H1 (cell line): ENCODE results near the gene CIZ1. TPM values are rescaled to one million over a fixed set of nuclear protein-coding genes. Genes with fewer than 3 reads are reported as not detected.

ENCODE experiments used
- CTCF ChIA-PET: fragments of 300-600 bp; sonication (Branson Sonifier 250); formaldehyde crosslinking; loops from one replicate; lab custom pipeline; 2021; ENCODE audit not compliant: partially characterized antibody; lab: Charles Lee
- POLR2A ChIA-PET: fragments of 300-600 bp; sonication (Branson Sonifier 250); formaldehyde crosslinking; loops from one replicate; lab custom pipeline; 2021; ENCODE audit warnings: inconsistent platforms; ENCODE audit not compliant: partially characterized antibody; lab: Charles Lee
- DNase-seq, 2 experiments: peaks; one replicate each; pipeline versions ENCODE4 v3.0.0 to v3.0.0-alpha.2; 2010 to 2022; ENCODE audit warnings: low spot score in 2 of 2, low read depth in 1 of 2, mixed read lengths in 1 of 2
- FAIRE-seq: peaks from 2 replicates; lab custom pipeline; 2011; peaks lifted over from hg19 to GRCh38; lab: Jason Lieb, UNC
- H2AFZ ChIP-seq: 2 replicates; pipeline ENCODE4 v1.8.1; 2012; ENCODE audit warnings: low read length, inconsistent platforms
- H2AK5ac ChIP-seq: 2 replicates; pipeline ENCODE4 v1.6.1; 2013; ENCODE audit warnings: low read depth, low read length
- H2BK120ac ChIP-seq: replicated peaks from 2 replicates; pipeline ENCODE3; 2013; ENCODE audit warnings: low read depth, low read length, inconsistent platforms
- H2BK12ac ChIP-seq: 2 replicates; pipeline ENCODE4 v1.6.1; 2013; ENCODE audit warnings: low read depth, low read length
- H2BK15ac ChIP-seq: 2 replicates; pipeline ENCODE4 v1.6.1; 2013; ENCODE audit warnings: low read length
- H2BK20ac ChIP-seq: 2 replicates; pipeline ENCODE4 v1.6.1; 2013; ENCODE audit warnings: low read length
- H2BK5ac ChIP-seq: 2 replicates; pipeline ENCODE4 v1.6.1; 2013; ENCODE audit warnings: low read depth, low read length
- H3K14ac ChIP-seq: 2 replicates; pipeline ENCODE4 v1.6.1; 2013; ENCODE audit warnings: inconsistent platforms; ENCODE audit not compliant: insufficient read length
- H3K18ac ChIP-seq: 2 replicates; pipeline ENCODE4 v1.6.1; 2013; ENCODE audit warnings: low read length; ENCODE audit errors: extremely low read depth
- H3K23ac ChIP-seq: 2 replicates; pipeline ENCODE4 v1.6.1; 2013; ENCODE audit warnings: inconsistent platforms; ENCODE audit not compliant: insufficient read length
- H3K23me2 ChIP-seq: 2 replicates; pipeline ENCODE4 v1.6.1; 2013; ENCODE audit warnings: low read depth, low read length
- H3K27ac ChIP-seq: 2 replicates; pipeline ENCODE4 v1.6.1; 2011; ENCODE audit warnings: low read depth, low read length, inconsistent platforms
- H3K27me3 ChIP-seq, 4 experiments: replicated peaks in 1 of 4; 1 replicate in 1 of 4; 2 replicates in 3 of 4; pipeline versions ENCODE4 v1.6.1 to v1.8.1; 2011 to 2013; ENCODE audit warnings: low read length in 3 of 4, mild to moderate bottlenecking in 3 of 4, inconsistent platforms in 2 of 4, mixed read lengths in 2 of 4, moderate library complexity in 1 of 4; ENCODE audit not compliant: control insufficient read depth in 3 of 4, insufficient read depth in 3 of 4; ENCODE audit errors: extremely low read depth in 1 of 4
- H3K36me3 ChIP-seq, 4 experiments: 2 replicates each; pipeline versions ENCODE4 v1.6.1 to v1.8.1; 2011 to 2013; ENCODE audit warnings: mild to moderate bottlenecking in 4 of 4, low read length in 3 of 4, moderate library complexity in 2 of 4, control low read depth in 1 of 4, inconsistent platforms in 1 of 4; ENCODE audit not compliant: insufficient read depth in 4 of 4, control insufficient read depth in 2 of 4
- H3K4ac ChIP-seq: replicated peaks from 2 replicates; pipeline ENCODE3; 2013; ENCODE audit warnings: low read length, low read depth, mixed read lengths, inconsistent platforms; ENCODE audit not compliant: insufficient read length
- H3K4me1 ChIP-seq, 4 experiments: replicated peaks in 1 of 4; 1 replicate in 1 of 4; 2 replicates in 3 of 4; pipeline versions ENCODE4 v1.6.1 to v1.8.1; 2011 to 2013; ENCODE audit warnings: low read length in 3 of 4, inconsistent platforms in 2 of 4, mixed read lengths in 1 of 4; ENCODE audit not compliant: insufficient read depth in 4 of 4, control insufficient read depth in 3 of 4
- H3K4me2 ChIP-seq, 2 experiments: 2 replicates each; pipeline versions ENCODE4 v1.6.1 to v1.8.1; 2011 to 2013; ENCODE audit warnings: low read depth in 2 of 2, low read length in 2 of 2, control low read depth in 1 of 2, inconsistent platforms in 1 of 2, mild to moderate bottlenecking in 1 of 2; ENCODE audit not compliant: insufficient read depth in 1 of 2
- H3K4me3 ChIP-seq, 4 experiments: fragments of 200-600, 300-600 bp in 1 of 4; sonication (generic), shearing (Covaris generic), sonication (Bioruptor Twin) in 1 of 4; 2 replicates each; pipeline versions ENCODE4 v1.5.1 to v1.8.1; 2011 to 2016; ENCODE audit warnings: low read length in 4 of 4, low read depth in 3 of 4, control low read depth in 2 of 4, inconsistent platforms in 2 of 4, mild to moderate bottlenecking in 2 of 4, mixed read lengths in 1 of 4, moderate library complexity in 1 of 4; ENCODE audit not compliant: insufficient read depth in 2 of 4; ENCODE audit errors: extremely low read depth in 1 of 4
- H3K56ac ChIP-seq: replicated peaks from 2 replicates; pipeline ENCODE3; 2013; ENCODE audit warnings: low read depth, mild to moderate bottlenecking, mixed read lengths, low read length, inconsistent platforms; ENCODE audit not compliant: insufficient read length
- H3K79me1 ChIP-seq: 2 replicates; pipeline ENCODE4 v1.6.1; 2013; ENCODE audit warnings: low read depth, low read length, control low read depth
- H3K79me2 ChIP-seq, 2 experiments: 2 replicates each; pipeline versions ENCODE4 v1.6.1 to v1.8.1; 2012 to 2013; ENCODE audit warnings: low read length in 2 of 2, mild to moderate bottlenecking in 2 of 2, inconsistent platforms in 1 of 2; ENCODE audit not compliant: insufficient read depth in 2 of 2, control insufficient read depth in 1 of 2
- H3K9ac ChIP-seq, 4 experiments: replicated peaks in 1 of 4; 1 replicate in 1 of 4; 2 replicates in 3 of 4; pipeline versions ENCODE4 v1.6.1 to v1.8.1; 2011 to 2013; ENCODE audit warnings: low read depth in 3 of 4, low read length in 3 of 4, control low read depth in 2 of 4, mild to moderate bottlenecking in 2 of 4, moderate library complexity in 2 of 4, inconsistent platforms in 1 of 4; ENCODE audit errors: extremely low read depth in 1 of 4
- H3K9me3 ChIP-seq, 2 experiments: 2 replicates each; pipeline versions ENCODE4 v1.6.1 to v1.8.1; 2012 to 2013; ENCODE audit warnings: mild to moderate bottlenecking in 2 of 2, moderate library complexity in 2 of 2, control low read depth in 1 of 2, inconsistent platforms in 1 of 2, low read depth in 1 of 2, low read length in 1 of 2, mixed read lengths in 1 of 2; ENCODE audit not compliant: insufficient read depth in 2 of 2
- H4K20me1 ChIP-seq, 2 experiments: replicated peaks in 1 of 2; 2 replicates each; pipeline versions ENCODE3 to v1.8.1; 2011 to 2013; ENCODE audit warnings: inconsistent platforms in 2 of 2, low read length in 2 of 2, mild to moderate bottlenecking in 1 of 2; ENCODE audit not compliant: insufficient read depth in 2 of 2, control insufficient read depth in 1 of 2
- H4K5ac ChIP-seq: 2 replicates; pipeline ENCODE4 v1.6.1; 2013; ENCODE audit warnings: low read length, low read depth, mixed read lengths, inconsistent platforms; ENCODE audit not compliant: insufficient read length
- H4K8ac ChIP-seq: 2 replicates; pipeline ENCODE4 v1.8.0; 2013; ENCODE audit warnings: mild to moderate bottlenecking, moderate library complexity, low read length, inconsistent platforms; ENCODE audit not compliant: insufficient read depth; ENCODE audit errors: extremely low read depth
- H4K91ac ChIP-seq: replicated peaks from 2 replicates; pipeline ENCODE3; 2013; ENCODE audit warnings: low read length, mixed read lengths, inconsistent platforms; ENCODE audit not compliant: insufficient read length
- JUN ChIP-seq: IDR thresholded peaks from 2 replicates; pipeline ENCODE4 v1.6.1; 2011; ENCODE audit warnings: low read depth, mild to moderate bottlenecking, improper control_type of control experiment, low read length
- SIRT6 ChIP-seq: IDR thresholded peaks from one replicate; pipeline ENCODE4 v1.7.1; 2012; ENCODE audit warnings: low read length, inconsistent platforms
- SP1 ChIP-seq: IDR thresholded peaks from 2 replicates; pipeline ENCODE4 v1.6.1; 2011; ENCODE audit warnings: low read depth, low read length
- WGBS, 2 experiments: shearing (Covaris generic) in 1 of 2; methylation state at CpG; one replicate each; pipeline versions ENCODE4 v1.1.6 to v1.1.7; 2013 to 2015; ENCODE audit warnings: low lambda C conversion rate in 2 of 2, mixed read lengths in 2 of 2, inconsistent platforms in 1 of 2, low coverage in 1 of 2, missing lambda C conversion rate in 1 of 2; ENCODE audit not compliant: insufficient replicate concordance in 2 of 2, insufficient coverage in 1 of 2, insufficient read length in 1 of 2; ENCODE audit errors: extremely low coverage in 1 of 2, missing lambda C conversion rate in 1 of 2; 5-methylcytosine and 5-hydroxymethylcytosine counted together
- polyA plus RNA-seq, 7 experiments: library from polyadenylated mRNA; depleted of rRNA in 3 of 7; stranded (reverse) in 5 of 7; unstranded in 2 of 7; fragments of >200 nt in 5 of 7; fragments of 200-250 nt in 2 of 7; gene quantifications; 1 replicate in 5 of 7; 2 replicates in 1 of 7; 4 replicates in 1 of 7; pipeline versions ENCODE4 v1.2.1 to v1.2.3, GENCODE V29; 2011 to 2013; ENCODE audit warnings: missing spikeins in 2 of 7, mixed read lengths in 2 of 7
- total RNA-seq: library from RNA; stranded (reverse); fragmentation: NEBNext Ultra II Directional; extraction: Animal tissue kit (Norgen Biotek cat#: 25700); gene quantifications from 2 replicates; pipeline ENCODE4 v1.2.1, GENCODE V29; 2021

CIZ1 gene
- total and polyA plus RNA-seq, 2 of the 8 experiments (the other 6 are each of a cell fraction or from before 2014, with no cell fraction given): 66.0 to 107 TPM

- peaks cover 4% of the 10 kb centered on the region; the same call in 1 of the 2 replicates for H3K79me1 ChIP-seq
- 0 out of 2 replicates have a peak overlapping the region, but pooled peaks have one; percentile 61 for H2AFZ ChIP-seq
- TF ChIP-seq SP1 (no peak), JUN (no peak), SIRT6 (no peak)
- ChIA-PET CTCF (interaction anchor here (0.9 to 9.9 kb wide), 14 partner anchors 9 to 284 kb away, joined by 3 to 74 read pairs (median 4); partner anchors contain the start of gene LCN2), POLR2A (interaction anchor here (0.9 to 4.2 kb wide), 12 partner anchors 8 to 291 kb away, joined by 3 to 21 read pairs (median 4); partner anchors contain the start of gene BBLN)
- no peak overlapping the region for H2AK5ac ChIP-seq
- FAIRE-seq: no peak
- no peak overlapping the region for H2BK20ac ChIP-seq
- H2BK5ac ChIP-seq: no peak overlapping the region
- H2BK15ac ChIP-seq: no peak overlapping the region
- peak overlapping the region; percentile 71 for H4K8ac ChIP-seq
- H3K79me2 ChIP-seq: peaks cover 0 to 20% of the 10 kb centered on the region in 2 experiments; a peak in 1 of 4 replicates
- H3K56ac ChIP-seq: no peak overlapping the region
- H3K4me3 ChIP-seq: peak overlapping the region; percentile 86 to 96 (median 89)
- no peak for DNase-seq
- no peak overlapping the region for H4K5ac ChIP-seq
- H3K36me3 ChIP-seq: peaks cover 0 to under 1% (median 0%) of the 10 kb centered on the region in 4 experiments; a peak in 1 of 8 replicates
- peaks cover 0 to 6% (median 3%) of the 10 kb centered on the region in 4 experiments; a peak in 4 of 7 replicates for H3K4me1 ChIP-seq
- H3K18ac ChIP-seq: 0 out of 2 replicates have a peak overlapping the region, but pooled peaks have one; percentile 41
- H3K27me3 ChIP-seq: peaks cover 0 to 8% (median 7%) of the 10 kb centered on the region in 4 experiments; a peak in 5 of 7 replicates
- H3K23ac ChIP-seq: no peak overlapping the region
- H3K27ac ChIP-seq: no peak overlapping the region
- no peak overlapping the region; a peak in 1 of 7 replicates for H3K9ac ChIP-seq
- no peak overlapping the region for H2BK120ac ChIP-seq
- no peak overlapping the region for H3K14ac ChIP-seq
- H3K9me3 ChIP-seq: peaks cover 0 to 4% of the 10 kb centered on the region in 2 experiments; a peak in 1 of 4 replicates
- peaks cover 0 to 8% of the 10 kb centered on the region in 2 experiments for H4K20me1 ChIP-seq
- H4K91ac ChIP-seq: no peak overlapping the region
- H3K4me2 ChIP-seq: peak overlapping the region; percentile 82 to 91
- peaks cover 6% of the 10 kb centered on the region; the same call in 1 of the 2 replicates for H3K23me2 ChIP-seq
- no peak overlapping the region for H2BK12ac ChIP-seq
- no peak overlapping the region for H3K4ac ChIP-seq
- WGBS, 2 experiments: 71% methylated on average over 29 of the region's 29 CpGs; no CpG with 5 or more reads in 1 of the 2 experiments
Measured at GRCh38 chr9:128128836-128129590, 62.4 kb downstream of the CIZ1 start.
